A204.1 (cell line): ENCODE data around the gene RAB21.
"Not testable (repeated sequence)": the region's sequence is repeated elsewhere in the genome, so short reads cannot be mapped to it uniquely, and the experiment has no call there.

ENCODE experiments used
- FAIRE-seq: peaks from 2 replicates; lab custom pipeline; 2012; peaks lifted over from hg19 to GRCh38; lab: Jason Lieb, UNC

The RAB21 gene

DNA sequence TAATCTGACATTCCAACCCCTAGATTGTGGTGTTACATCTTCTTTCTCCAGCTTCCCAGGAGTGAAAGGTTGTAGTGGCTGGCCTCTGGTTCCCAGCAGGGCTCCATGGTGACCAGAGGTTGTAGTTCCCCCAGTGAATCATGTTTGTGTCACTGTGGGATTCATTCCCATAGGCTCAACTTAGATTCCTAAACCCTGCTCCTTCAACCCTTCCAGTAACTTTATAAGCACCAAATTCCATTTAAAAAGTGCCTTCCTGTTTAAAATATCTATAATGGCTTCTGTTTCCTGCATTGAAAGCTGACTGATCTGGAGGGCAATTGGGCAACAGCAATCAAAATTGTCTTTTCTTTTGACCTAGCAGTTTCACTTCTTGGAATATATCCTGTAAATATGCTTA, 44.4 kb downstream of the RAB21 start:
- FAIRE-seq = no peak

DNA sequence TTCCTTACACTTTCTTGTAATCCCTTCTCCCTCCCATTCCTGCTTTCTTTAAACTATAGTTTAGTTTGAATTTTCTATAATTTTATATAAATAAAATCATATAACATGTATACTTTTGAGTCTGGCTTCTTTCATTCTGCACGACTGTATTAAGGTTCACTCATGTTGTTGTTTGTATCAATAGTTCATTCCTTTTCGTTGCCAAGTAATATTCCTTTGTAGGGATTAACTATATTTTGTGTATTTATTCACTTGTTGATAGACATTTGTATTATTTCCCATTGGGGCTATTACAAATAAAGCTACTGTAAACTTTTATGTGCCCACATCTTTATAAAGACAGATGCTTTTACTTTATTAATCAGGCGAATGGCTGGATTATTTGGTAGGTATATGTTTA, 45.5 kb downstream of the RAB21 start:
- FAIRE-seq = no peak

DNA sequence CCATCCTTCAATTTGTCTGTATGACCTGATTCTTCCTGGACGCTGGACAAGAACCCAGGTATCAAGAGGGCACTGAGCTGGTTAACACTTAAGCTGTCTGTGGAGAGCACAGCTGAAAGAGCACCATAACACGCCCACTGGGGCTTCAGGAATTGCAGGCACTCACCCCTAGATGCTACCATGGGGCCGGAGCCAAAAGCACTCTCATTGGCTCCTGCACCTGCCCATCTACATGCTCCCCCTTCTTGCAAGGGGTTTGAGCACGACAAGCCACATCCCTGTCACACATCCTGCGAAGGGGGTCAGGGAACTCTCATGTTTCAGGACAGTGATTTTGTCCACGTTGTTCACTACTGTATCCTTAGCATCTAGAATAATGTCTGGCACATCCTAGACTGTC, 49.8 kb downstream of the RAB21 start:
- FAIRE-seq = no peak

DNA sequence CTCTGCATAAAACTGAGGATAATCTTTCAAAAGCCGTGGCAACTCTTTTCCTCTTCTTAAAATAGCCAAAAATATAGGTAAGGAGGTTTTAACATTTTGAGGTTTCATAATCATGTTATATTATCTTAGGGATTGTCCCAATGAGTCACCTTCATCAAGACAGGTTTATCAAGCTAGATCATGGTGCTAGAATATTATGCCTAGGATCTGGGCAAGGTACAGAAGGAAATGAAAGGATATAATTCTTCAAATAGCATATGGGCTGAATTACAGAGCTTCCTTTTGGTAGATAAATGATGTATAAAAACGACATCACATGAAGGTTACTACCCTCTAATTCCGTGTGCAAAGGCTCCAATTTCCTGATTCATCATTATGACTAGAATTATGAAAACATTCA, 56.3 kb downstream of the RAB21 start:
- no peak for FAIRE-seq

DNA sequence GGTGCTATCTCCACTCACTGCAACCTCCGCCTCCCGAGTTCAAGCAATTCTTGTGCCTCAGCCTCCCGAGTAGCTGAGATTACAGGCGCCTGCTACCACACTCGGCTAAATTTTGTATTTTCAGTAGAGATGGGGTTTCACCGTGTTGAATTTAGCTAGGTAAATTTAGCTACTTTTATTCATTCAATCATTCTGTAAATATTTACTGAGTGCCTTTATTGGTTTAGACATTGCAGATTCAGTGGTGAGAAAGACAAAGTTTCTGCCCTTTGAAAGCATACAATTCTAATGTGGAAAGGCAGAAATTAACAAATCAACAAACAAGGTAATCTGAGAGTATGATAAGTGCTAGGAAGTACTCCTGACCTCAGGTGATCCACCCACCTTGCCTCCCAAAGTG, 60.6 kb downstream of the RAB21 start:
- not testable (repeated sequence) for FAIRE-seq

DNA sequence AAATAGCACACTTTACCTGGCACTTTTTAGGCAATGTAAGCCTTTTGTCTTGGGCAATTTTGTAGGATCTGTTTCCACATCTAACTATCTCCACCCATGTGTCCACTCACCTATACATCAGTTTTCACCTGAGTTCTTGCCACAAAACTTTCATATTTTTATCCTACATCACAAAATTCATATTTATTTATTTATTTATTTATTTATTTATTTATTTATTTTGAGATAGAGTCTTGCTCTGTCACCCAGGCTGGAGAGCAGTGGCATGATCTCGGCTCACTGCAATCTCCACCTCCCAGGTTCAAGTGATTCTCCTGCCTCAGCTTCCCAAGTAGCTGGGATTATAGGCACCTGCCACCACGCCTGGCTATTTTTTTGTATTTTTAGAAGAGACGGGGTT, 67.4 kb downstream of the RAB21 start:
- FAIRE-seq = not testable (repeated sequence)

DNA sequence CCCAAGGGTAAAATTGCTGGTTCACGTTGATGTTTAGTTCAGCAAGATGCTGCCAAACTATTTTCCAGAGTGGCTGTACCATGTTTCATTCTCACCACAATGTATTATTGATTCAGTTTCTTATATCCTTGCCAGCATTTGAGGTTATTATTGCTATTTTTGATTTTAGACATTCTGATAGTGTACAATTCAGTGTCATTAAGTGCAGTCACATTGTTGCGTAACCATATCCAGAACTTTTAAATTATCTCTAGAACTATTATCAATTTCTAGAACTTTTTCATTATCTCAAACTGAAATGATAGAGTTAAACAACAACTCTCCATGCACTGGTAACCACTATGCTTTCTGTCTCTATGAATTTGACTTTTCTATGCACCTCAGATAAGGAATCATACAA, 74.2 kb downstream of the RAB21 start:
- FAIRE-seq = no peak

DNA sequence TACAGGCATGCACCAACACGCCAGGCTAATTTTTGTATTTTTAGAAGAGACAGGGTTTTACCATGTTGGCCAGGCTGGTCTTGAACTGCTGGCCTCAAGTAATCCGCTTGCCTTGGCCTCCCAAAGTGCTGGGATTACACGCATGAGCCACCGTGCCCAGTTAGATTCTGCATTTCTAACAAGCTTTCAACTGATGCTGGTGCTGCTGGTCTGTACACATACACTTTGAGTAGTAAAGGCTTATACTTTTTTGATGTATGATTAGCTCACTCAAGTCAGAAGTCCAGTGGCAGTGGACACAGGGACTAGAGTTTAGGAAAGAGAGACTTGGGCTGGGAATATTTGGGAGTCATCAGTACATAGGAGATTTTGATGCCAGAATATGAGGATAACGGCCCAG, 82.7 kb downstream of the RAB21 start:
- FAIRE-seq = no peak

DNA sequence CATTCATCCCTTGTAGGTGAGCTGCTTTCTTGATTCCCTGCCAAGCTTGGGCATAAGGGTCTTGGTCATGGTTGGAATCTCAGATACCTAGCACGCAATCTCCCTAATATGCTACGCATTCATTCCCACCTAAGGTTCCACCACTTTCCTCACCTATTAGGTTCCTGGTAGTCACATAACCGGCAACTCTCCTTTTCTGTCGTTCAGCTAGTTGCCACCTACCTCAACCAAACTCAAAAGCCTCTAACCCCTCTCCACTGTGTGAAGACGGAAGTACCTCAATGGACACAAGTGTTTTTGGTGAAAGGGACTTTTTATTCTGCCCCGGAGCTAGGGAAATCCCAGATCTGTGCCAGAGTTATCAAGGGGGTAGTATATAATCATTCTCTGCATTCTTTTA, 83.6 kb downstream of the RAB21 start:
- FAIRE-seq = no peak

DNA sequence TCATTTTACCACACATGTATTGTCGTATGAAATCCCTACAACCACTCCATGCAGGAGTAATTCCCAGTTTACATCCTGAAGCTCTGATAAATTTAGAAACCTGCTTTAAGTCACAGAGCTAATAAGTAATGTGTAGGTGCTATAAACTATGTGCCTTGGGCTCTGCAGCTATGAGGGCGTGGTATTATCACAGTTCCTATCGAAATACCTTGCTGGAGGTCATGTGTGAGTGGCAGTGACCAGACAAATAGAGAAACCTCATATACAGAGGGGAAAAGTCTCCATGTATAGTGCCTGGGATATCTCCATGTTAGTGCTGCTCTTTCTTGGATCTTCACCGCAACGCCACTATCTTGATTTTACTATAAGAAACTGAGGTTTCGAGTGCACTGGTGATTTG, 84.0 kb downstream of the RAB21 start:
- FAIRE-seq = no peak

DNA sequence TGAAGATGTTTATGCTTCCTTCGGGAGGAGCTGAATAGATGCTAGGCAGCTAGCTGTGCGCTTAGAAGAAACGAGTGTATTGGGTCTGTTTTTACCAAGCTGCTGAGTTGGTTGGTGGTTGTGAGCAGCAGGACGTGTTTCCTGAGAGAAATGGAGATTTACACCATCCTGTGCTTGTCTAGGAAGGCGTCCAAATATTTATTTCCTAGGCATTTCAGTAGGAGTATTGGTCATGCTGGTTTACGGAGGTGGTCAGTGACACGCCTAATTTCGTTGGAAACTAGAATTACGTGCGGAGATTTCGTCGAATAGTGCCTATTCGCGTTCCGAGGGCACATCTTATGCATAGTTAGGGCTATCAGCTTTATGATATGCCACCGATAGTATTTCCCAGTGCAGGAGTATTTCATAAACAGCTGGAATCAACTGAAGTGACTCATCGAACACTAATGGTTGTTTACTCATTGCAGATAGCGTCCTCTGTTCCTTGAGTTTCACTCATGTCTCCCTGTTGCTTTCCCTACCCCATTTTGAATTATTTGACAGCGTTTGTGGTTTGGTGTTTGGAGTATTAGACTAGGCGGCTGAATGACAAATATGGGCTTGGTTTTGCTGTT, 85.7 kb downstream of the RAB21 start:
- FAIRE-seq = no peak

DNA sequence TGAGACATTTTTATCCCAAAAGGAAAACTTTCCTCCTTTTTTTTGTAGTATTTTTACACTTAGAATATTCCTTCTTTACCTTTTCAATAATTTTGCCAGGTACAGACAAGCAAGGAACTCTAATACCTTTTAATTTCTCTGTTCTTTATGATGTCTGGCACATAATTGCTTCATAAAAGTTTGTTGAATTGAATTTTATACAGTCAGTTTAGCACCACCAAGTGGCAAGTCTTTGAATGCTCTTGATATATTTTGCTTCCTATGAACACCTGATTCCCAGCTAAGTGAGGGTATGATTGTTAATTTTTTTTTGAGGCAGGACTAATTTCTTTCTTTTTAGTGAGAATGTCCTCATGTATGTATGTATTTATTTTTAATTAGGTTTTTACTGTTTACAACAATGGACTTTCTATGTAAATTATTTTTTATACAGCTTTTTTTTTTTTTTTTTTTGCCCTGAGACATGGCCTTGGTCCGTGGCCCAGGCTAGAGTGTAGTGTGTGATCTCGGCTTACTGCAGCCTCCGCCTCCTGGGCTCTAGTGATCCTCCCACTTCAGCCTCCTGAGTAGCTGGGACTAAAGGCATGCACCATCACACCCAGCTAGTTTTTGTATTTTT, 91.8 kb downstream of the RAB21 start:
- peak; percentile 84 for FAIRE-seq

DNA sequence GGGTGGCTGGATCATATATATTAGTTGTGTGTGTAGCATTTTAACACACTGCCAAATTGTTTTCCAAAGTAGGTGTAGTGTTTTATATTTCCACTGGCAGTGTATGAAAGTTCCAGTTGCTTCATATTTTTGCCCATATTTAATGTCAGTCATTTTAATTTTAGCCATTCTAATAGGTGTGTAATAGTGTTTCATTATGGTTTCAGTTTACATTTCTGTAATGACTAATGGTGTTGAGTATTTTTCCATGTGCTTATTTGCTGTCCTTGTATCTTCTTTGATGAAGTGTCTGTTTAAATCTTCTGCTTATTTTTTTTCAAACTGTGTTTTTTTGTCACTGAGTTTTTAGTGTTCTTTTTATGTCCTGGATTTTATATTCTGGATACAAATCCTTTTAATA, 93.5 kb downstream of the RAB21 start:
- FAIRE-seq = no peak

DNA sequence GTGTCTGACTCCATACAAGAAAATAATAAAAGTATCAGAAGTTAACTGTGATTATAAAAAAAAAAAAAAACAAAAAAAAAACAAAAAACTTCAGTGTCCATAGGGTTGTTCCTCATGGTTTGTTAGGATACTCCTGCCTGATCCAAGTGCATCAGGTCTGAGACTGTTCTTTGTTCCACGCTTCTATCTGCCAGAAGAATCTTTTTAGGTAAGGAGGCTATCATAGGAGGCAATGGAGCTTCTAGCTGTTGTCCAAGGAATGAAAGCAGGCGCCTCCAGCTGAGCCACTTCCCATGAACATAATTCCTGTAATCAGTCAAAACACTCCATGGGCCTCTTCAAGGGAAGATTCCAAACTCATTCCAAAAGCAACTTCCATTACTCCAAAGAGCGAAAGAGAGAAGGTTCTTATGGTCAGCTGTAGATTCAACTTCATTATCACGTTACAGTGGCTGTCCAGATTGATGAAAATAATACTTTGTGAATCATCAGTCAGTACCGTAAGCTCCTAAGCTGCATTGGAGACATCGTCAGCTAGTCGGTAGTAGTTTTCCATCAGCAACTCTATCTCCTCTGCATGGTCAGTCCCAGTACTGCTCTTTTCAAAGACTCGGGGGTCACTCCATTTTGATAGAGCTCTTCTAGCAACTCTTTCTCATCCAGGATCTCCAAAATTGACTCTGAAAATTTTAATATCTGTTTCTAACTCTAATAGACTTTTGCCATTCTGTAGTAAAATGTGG, 94.6 kb downstream of the RAB21 start:
- no peak for FAIRE-seq
